Muscle layer of colon (tissue), 2 donors: ENCODE measurements around the gene PDF.

Source experiments
- H3K27ac ChIP-seq: one replicate; pipeline ENCODE4 v1.7.0; 2013; ENCODE audit warnings: low read depth, mild to moderate bottlenecking, low read length, moderate library complexity
- H3K27me3 ChIP-seq, 2 donors: one replicate each; pipeline ENCODE4 v1.7.0; 2013; ENCODE audit warnings: low read length in 2 of 2, mild to moderate bottlenecking in 2 of 2; ENCODE audit not compliant: insufficient read depth in 2 of 2, control insufficient read depth in 1 of 2
- H3K36me3 ChIP-seq: one replicate; pipeline ENCODE4 v1.7.0; 2013; ENCODE audit warnings: mild to moderate bottlenecking, low read length; ENCODE audit not compliant: insufficient read depth
- H3K4me1 ChIP-seq: one replicate; pipeline ENCODE4 v1.7.0; 2013; ENCODE audit warnings: mild to moderate bottlenecking, low read length; ENCODE audit not compliant: insufficient read depth
- H3K4me3 ChIP-seq, 2 donors: one replicate each; pipeline ENCODE4 v1.7.0; 2013; ENCODE audit warnings: low read length in 2 of 2, low read depth in 1 of 2, mild to moderate bottlenecking in 1 of 2, moderate library complexity in 1 of 2
- H3K9ac ChIP-seq: one replicate; pipeline ENCODE4 v1.7.0; 2013; ENCODE audit warnings: low read length
- H3K9me3 ChIP-seq: one replicate; pipeline ENCODE4 v1.7.0; 2013; ENCODE audit warnings: mild to moderate bottlenecking, low read length
- donor health status: abdominal sarcoma.
- donor health status: Adenocarcinoma of cecum.

Gene PDF

GRCh38 chr16:69330286-69331109 lies at the start of gene PDF:
TSS of gene PDF (minus strand) at chr16:69330588. CDS start at chr16:69330570, 18 bp downstream.
- Histone ChIP-seq H3K27me3 (no peaks in the 10 kb centered on the region), H3K27ac (peak within 1 kb of the TSS; percentile 98), H3K9me3 (no peaks in the 10 kb centered on the region), H3K9ac (peak within 1 kb of the TSS; percentile 46), H3K36me3 (peaks cover 53% of the 10 kb centered on the region), H3K4me1 (peaks cover 37% of the 10 kb centered on the region), H3K4me3 (peak within 1 kb of the TSS; percentile 77 to 79)

GRCh38 chr16:69378760-69379159 lies 48.4 kb upstream of the PDF start:
- no peaks in the 10 kb centered on the region for H3K27me3 ChIP-seq
- H3K9me3 ChIP-seq = no peaks in the 10 kb centered on the region
- H3K4me1 ChIP-seq = peaks cover under 1% of the 10 kb centered on the region
- no peak overlapping the region for H3K27ac ChIP-seq
- H3K9ac ChIP-seq = no peak overlapping the region
- H3K36me3 ChIP-seq = peaks cover 33% of the 10 kb centered on the region
- no peak overlapping the region for H3K4me3 ChIP-seq

GRCh38 chr16:69378036-69378435 lies 47.6 kb upstream of the PDF start:
- Histone ChIP-seq H3K27ac (no peak overlapping the region), H3K36me3 (peaks cover 35% of the 10 kb centered on the region)

GRCh38 chr16:69376393-69377059 lies 46.1 kb upstream of the PDF start:
- no peak overlapping the region for H3K27ac ChIP-seq
- H3K4me1 ChIP-seq = no peaks in the 10 kb centered on the region
- no peak overlapping the region for H3K9ac ChIP-seq
- H3K27me3 ChIP-seq = no peaks in the 10 kb centered on the region
- H3K36me3 ChIP-seq = peaks cover 36% of the 10 kb centered on the region
- H3K9me3 ChIP-seq = no peaks in the 10 kb centered on the region
- no peak overlapping the region for H3K4me3 ChIP-seq

More at GRCh38 chr16:69378036-69378435, 47.6 kb upstream of the PDF start:
- Histone ChIP-seq H3K9me3 (no peaks in the 10 kb centered on the region), H3K4me3 (no peak overlapping the region), H3K9ac (no peak overlapping the region), H3K4me1 (no peaks in the 10 kb centered on the region), H3K27me3 (no peaks in the 10 kb centered on the region)

- no peaks in the 10 kb centered on the region for H3K9me3 ChIP-seq
- H3K27me3 ChIP-seq = no peaks in the 10 kb centered on the region
- H3K4me1 ChIP-seq = no peaks in the 10 kb centered on the region
- peaks cover 52% of the 10 kb centered on the region for H3K36me3 ChIP-seq
- no peak overlapping the region for H3K9ac ChIP-seq
- no peak overlapping the region for H3K4me3 ChIP-seq
- no peak overlapping the region for H3K27ac ChIP-seq
Measured at GRCh38 chr16:69373019-69373418, 42.6 kb upstream of the PDF start.

- Histone ChIP-seq H3K36me3 (peaks cover 60% of the 10 kb centered on the region), H3K27ac (no peak overlapping the region), H3K9ac (no peak overlapping the region)
Measured at GRCh38 chr16:69371564-69371963, 41.2 kb upstream of the PDF start.

GRCh38 chr16:69368866-69369265 lies 38.5 kb upstream of the PDF start:
- no peaks in the 10 kb centered on the region for H3K27me3 ChIP-seq
- H3K9ac ChIP-seq = no peak overlapping the region
- no peak overlapping the region for H3K4me3 ChIP-seq
- H3K9me3 ChIP-seq = no peaks in the 10 kb centered on the region
- peaks cover 80% of the 10 kb centered on the region for H3K36me3 ChIP-seq
- no peak overlapping the region for H3K27ac ChIP-seq
- H3K4me1 ChIP-seq = no peaks in the 10 kb centered on the region

More at GRCh38 chr16:69371564-69371963, 41.2 kb upstream of the PDF start:
- Histone ChIP-seq H3K4me3 (no peak overlapping the region), H3K27me3 (no peaks in the 10 kb centered on the region), H3K9me3 (no peaks in the 10 kb centered on the region), H3K4me1 (no peaks in the 10 kb centered on the region)

- no peaks in the 10 kb centered on the region for H3K27me3 ChIP-seq
- H3K9ac ChIP-seq = no peak overlapping the region
- H3K9me3 ChIP-seq = no peaks in the 10 kb centered on the region
- no peak overlapping the region for H3K27ac ChIP-seq
- peaks cover 81% of the 10 kb centered on the region for H3K36me3 ChIP-seq
- H3K4me3 ChIP-seq = no peak overlapping the region
- H3K4me1 ChIP-seq = no peaks in the 10 kb centered on the region
Measured at GRCh38 chr16:69367980-69368379, 37.6 kb upstream of the PDF start.

- no peaks in the 10 kb centered on the region for H3K9me3 ChIP-seq
- H3K9ac ChIP-seq = no peak overlapping the region
- H3K4me1 ChIP-seq = no peaks in the 10 kb centered on the region
- H3K36me3 ChIP-seq = peaks cover 78% of the 10 kb centered on the region
- H3K27ac ChIP-seq = no peak overlapping the region
- no peaks in the 10 kb centered on the region for H3K27me3 ChIP-seq
- H3K4me3 ChIP-seq = no peak overlapping the region
Measured at GRCh38 chr16:69366431-69366830, 36.0 kb upstream of the PDF start.

GRCh38 chr16:69365901-69366300 lies 35.5 kb upstream of the PDF start:
- Histone ChIP-seq H3K4me3 (no peak overlapping the region), H3K4me1 (no peaks in the 10 kb centered on the region), H3K36me3 (peaks cover 81% of the 10 kb centered on the region), H3K27me3 (no peaks in the 10 kb centered on the region), H3K27ac (no peak overlapping the region), H3K9me3 (no peaks in the 10 kb centered on the region), H3K9ac (no peak overlapping the region)

- Histone ChIP-seq H3K27me3 (no peaks in the 10 kb centered on the region), H3K9ac (no peak overlapping the region), H3K36me3 (peaks cover 68% of the 10 kb centered on the region), H3K4me3 (no peak overlapping the region), H3K9me3 (no peaks in the 10 kb centered on the region), H3K27ac (no peak overlapping the region), H3K4me1 (no peaks in the 10 kb centered on the region)
Measured at GRCh38 chr16:69364088-69364487, 33.7 kb upstream of the PDF start.
